Natural killer cell (primary cell): Measurements from ENCODE around the gene ELAVL2. TPM values are rescaled to one million over a fixed set of nuclear protein-coding genes. Genes with fewer than 3 reads are reported as not detected.

Experiments
- ATAC-seq, 3 donors: fragments of 150-1000 bp in 2 of 3; fragments of 200-7000 bp in 1 of 3; cut with Tn5 transposase; 1 replicate in 1 of 3; 2 replicates in 2 of 3; pipeline ENCODE4 v1.10.0; 2021; ENCODE audit warnings: mild to moderate bottlenecking in 2 of 3, moderate library complexity in 2 of 3
- DNase-seq, 2 donors: peaks; one replicate each; pipeline versions ENCODE4 v3.0.0 to v3.0.0-alpha.2; 2013 to 2021; ENCODE audit warnings: mixed read lengths in 1 of 2
- H3K27ac ChIP-seq: one replicate; pipeline ENCODE4 v1.5.1; 2013; ENCODE audit warnings: mild to moderate bottlenecking, low read length
- H3K27me3 ChIP-seq: one replicate; pipeline ENCODE4 v1.6.1; 2013; ENCODE audit warnings: low read length; ENCODE audit not compliant: control insufficient read depth, insufficient read depth
- H3K36me3 ChIP-seq: one replicate; pipeline ENCODE4 v1.6.1; 2013; ENCODE audit warnings: low read length; ENCODE audit not compliant: control insufficient read depth, insufficient read depth
- H3K4me1 ChIP-seq: one replicate; pipeline ENCODE4 v1.6.1; 2013; ENCODE audit warnings: low read length; ENCODE audit not compliant: control insufficient read depth, insufficient read depth
- H3K4me3 ChIP-seq: one replicate; pipeline ENCODE4 v1.5.1; 2013; ENCODE audit warnings: low read length
- H3K9me3 ChIP-seq: one replicate; pipeline ENCODE4 v1.6.1; 2013; ENCODE audit warnings: low read length; ENCODE audit not compliant: control insufficient read depth, insufficient read depth
- H3K27ac Mint-ChIP-seq, 2 donors: one replicate each; pipeline ENCODE4 v1.8.0; 2022; ENCODE audit warnings: mild to moderate bottlenecking in 2 of 2, mixed read lengths in 2 of 2, moderate library complexity in 1 of 2
- H3K27me3 Mint-ChIP-seq, 2 donors: one replicate each; pipeline ENCODE4 v1.8.0; 2022; ENCODE audit warnings: low read depth in 2 of 2, mixed read lengths in 2 of 2
- H3K36me3 Mint-ChIP-seq: one replicate; pipeline ENCODE4 v1.8.0; 2022; ENCODE audit warnings: mixed read lengths
- H3K4me1 Mint-ChIP-seq, 2 donors: one replicate each; pipeline ENCODE4 v1.8.0; 2022; ENCODE audit warnings: mixed read lengths in 2 of 2
- H3K4me3 Mint-ChIP-seq: one replicate; pipeline ENCODE4 v1.8.0; 2022; ENCODE audit warnings: mild to moderate bottlenecking, moderate library complexity, mixed read lengths
- H3K9me3 Mint-ChIP-seq, 2 donors: one replicate each; pipeline ENCODE4 v1.8.0; 2022; ENCODE audit warnings: mixed read lengths in 2 of 2
- WGBS: methylation state at CpG from one replicate; pipeline ENCODE4 v1.1.7; 2013; ENCODE audit warnings: missing lambda C conversion rate; ENCODE audit not compliant: insufficient coverage; 5-methylcytosine and 5-hydroxymethylcytosine counted together
- intact Hi-C: fragments of 100-400 bp; cut with micrococcal nuclease; formaldehyde crosslinking; loops from one replicate; pipeline ENCODE4 v1.14.2; 2022
- total RNA-seq, 4 donors: library from RNA; stranded (reverse); fragments of 120-200 nt in 1 of 4; gene quantifications; one replicate each; pipeline versions ENCODE4 v1.2.3 to v1.2.4, GENCODE V29; 2013 to 2022
- TF ChIP-seq, protein P1 (sequence below): fragments of 200-600 bp; IDR thresholded peaks from one replicate; pipeline ENCODE4 v1.8.0; 2022; ENCODE audit warnings: antibody characterized with exemption

Gene ELAVL2
- total RNA-seq, 3 donors from 2014 or later (not counting 1 experiment from before 2014, with no cell fraction given) = not detected

DNA sequence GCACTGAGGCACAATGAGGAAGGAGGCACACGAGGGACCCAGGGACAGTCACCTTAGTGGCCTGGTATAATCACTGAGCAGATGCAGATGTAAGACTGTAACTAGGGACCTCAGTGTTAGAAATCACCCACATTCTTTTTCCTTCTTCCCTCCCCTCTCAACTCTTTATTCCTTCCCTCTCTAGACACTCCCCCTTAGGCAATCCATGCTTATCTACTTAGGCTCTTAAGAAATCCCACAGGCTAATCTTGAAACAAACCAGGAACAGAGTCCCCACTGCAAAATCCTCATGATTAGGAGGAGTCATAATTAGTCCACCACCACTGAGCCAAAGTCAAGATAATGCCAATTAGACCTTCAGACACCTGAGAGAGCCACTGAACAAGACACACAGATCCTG is 84.7 kb downstream of the ELAVL2 start:
- Mint-ChIP-seq H3K4me1 (no peaks in the 10 kb centered on the region), H3K27me3 (no peaks in the 10 kb centered on the region), H3K9me3 (peaks cover 20 to 23% of the 10 kb centered on the region in 2 donors), H3K36me3 (no peaks in the 10 kb centered on the region), H3K4me3 (no peak overlapping the region), H3K27ac (no peak overlapping the region)
- WGBS = 32% methylated on average over 1 of the region's 1 CpG
- no peak for DNase-seq
- H3K27me3 ChIP-seq = no peaks in the 10 kb centered on the region
- H3K4me3 ChIP-seq = no peak overlapping the region
- H3K4me1 ChIP-seq = no peaks in the 10 kb centered on the region
- TF ChIP-seq, protein P1, sequence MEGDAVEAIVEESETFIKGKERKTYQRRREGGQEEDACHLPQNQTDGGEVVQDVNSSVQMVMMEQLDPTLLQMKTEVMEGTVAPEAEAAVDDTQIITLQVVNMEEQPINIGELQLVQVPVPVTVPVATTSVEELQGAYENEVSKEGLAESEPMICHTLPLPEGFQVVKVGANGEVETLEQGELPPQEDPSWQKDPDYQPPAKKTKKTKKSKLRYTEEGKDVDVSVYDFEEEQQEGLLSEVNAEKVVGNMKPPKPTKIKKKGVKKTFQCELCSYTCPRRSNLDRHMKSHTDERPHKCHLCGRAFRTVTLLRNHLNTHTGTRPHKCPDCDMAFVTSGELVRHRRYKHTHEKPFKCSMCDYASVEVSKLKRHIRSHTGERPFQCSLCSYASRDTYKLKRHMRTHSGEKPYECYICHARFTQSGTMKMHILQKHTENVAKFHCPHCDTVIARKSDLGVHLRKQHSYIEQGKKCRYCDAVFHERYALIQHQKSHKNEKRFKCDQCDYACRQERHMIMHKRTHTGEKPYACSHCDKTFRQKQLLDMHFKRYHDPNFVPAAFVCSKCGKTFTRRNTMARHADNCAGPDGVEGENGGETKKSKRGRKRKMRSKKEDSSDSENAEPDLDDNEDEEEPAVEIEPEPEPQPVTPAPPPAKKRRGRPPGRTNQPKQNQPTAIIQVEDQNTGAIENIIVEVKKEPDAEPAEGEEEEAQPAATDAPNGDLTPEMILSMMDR = no peak
- intact Hi-C loops = no loop called here
- no peak for ATAC-seq
- no peak overlapping the region for H3K27ac ChIP-seq
- no peaks in the 10 kb centered on the region for H3K36me3 ChIP-seq
- no peaks in the 10 kb centered on the region for H3K9me3 ChIP-seq

- ATAC-seq (no peak), DNase-seq (no peak)
- Mint-ChIP-seq H3K27ac (no peak overlapping the region), H3K36me3 (no peaks in the 10 kb centered on the region), H3K4me3 (no peak overlapping the region), H3K9me3 (peaks cover 17 to 22% of the 10 kb centered on the region in 2 donors), H3K4me1 (no peaks in the 10 kb centered on the region), H3K27me3 (no peaks in the 10 kb centered on the region)
- no peaks in the 10 kb centered on the region for H3K9me3 ChIP-seq
- intact Hi-C loops = no loop called here
- H3K27ac ChIP-seq = no peak overlapping the region
- TF ChIP-seq, protein P1 = no peak
- no peaks in the 10 kb centered on the region for H3K27me3 ChIP-seq
- no peaks in the 10 kb centered on the region for H3K36me3 ChIP-seq
- H3K4me3 ChIP-seq = no peak overlapping the region
- H3K4me1 ChIP-seq = no peaks in the 10 kb centered on the region
- 82% methylated on average over 2 of the region's 2 CpGs for WGBS
Observed at GRCh38 chr9:23740531-23740930, 85.5 kb downstream of the ELAVL2 start.

GRCh38 chr9:23739753-23740152 is 86.3 kb downstream of the ELAVL2 start:
- WGBS = 92% methylated on average over 3 of the region's 3 CpGs

DNA sequence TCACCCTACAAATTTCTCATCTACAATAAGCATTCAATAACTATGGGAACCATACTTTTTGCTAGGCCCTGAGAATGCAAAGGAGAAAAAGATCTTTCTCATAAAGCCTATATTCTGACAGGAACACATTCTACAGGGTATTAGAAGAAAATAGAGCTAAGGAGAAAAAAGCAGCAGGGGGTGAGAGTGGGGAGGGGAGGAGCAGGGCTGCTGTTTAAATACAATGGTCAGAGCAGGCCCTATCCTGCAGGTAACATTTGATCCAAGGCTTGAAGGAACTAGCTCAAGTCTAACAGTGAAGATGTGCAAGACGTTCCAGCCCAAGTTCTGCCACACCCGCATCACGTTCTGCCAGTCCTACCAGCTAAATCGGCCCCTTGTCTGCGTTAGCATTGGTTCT is 89.7 kb downstream of the ELAVL2 start:
- H3K27ac ChIP-seq = no peak overlapping the region
- WGBS = 87% methylated on average over 5 of the region's 5 CpGs
- no peaks in the 10 kb centered on the region for H3K4me1 ChIP-seq
- ATAC-seq = no peak
- TF ChIP-seq, protein P1 = no peak
- H3K4me3 Mint-ChIP-seq = no peak overlapping the region
- no peaks in the 10 kb centered on the region for H3K27me3 Mint-ChIP-seq
- H3K9me3 Mint-ChIP-seq = peaks cover 15 to 22% of the 10 kb centered on the region in 2 donors
- H3K27me3 ChIP-seq = no peaks in the 10 kb centered on the region
- no peaks in the 10 kb centered on the region for H3K36me3 Mint-ChIP-seq
- H3K4me1 Mint-ChIP-seq = no peaks in the 10 kb centered on the region
- H3K36me3 ChIP-seq = no peaks in the 10 kb centered on the region
- intact Hi-C loops = no loop called here
- no peak overlapping the region for H3K27ac Mint-ChIP-seq
- no peak overlapping the region for H3K4me3 ChIP-seq
- DNase-seq = no peak
- no peaks in the 10 kb centered on the region for H3K9me3 ChIP-seq

More at GRCh38 chr9:23739753-23740152, 86.3 kb downstream of the ELAVL2 start:
- Mint-ChIP-seq H3K27ac (no peak overlapping the region), H3K36me3 (no peaks in the 10 kb centered on the region), H3K9me3 (peaks cover 15 to 20% of the 10 kb centered on the region in 2 donors), H3K27me3 (no peaks in the 10 kb centered on the region), H3K4me1 (no peaks in the 10 kb centered on the region), H3K4me3 (no peak overlapping the region)
- H3K27me3 ChIP-seq = no peaks in the 10 kb centered on the region
- no peaks in the 10 kb centered on the region for H3K4me1 ChIP-seq
- no peak overlapping the region for H3K4me3 ChIP-seq
- ATAC-seq (no peak), DNase-seq (no peak)
- no peaks in the 10 kb centered on the region for H3K36me3 ChIP-seq
- intact Hi-C loops = no loop called here
- no peak overlapping the region for H3K27ac ChIP-seq
- TF ChIP-seq, protein P1 = no peak
- no peaks in the 10 kb centered on the region for H3K9me3 ChIP-seq
